Uterus (tissue), 2 donors: ENCODE results near the gene MAML2.

Experiments used
- CTCF ChIP-seq, 4 experiments: fragments of 200-600 bp in 2 of 4; fragments of 450-650 bp in 2 of 4; sonication (generic) in 2 of 4; IDR thresholded peaks; one replicate each; pipeline ENCODE4 v1.5.1; 2016 to 2019; ENCODE audit warnings: antibody characterized with exemption in 4 of 4, mild to moderate bottlenecking in 2 of 4, moderate library complexity in 1 of 4
- POLR2A ChIP-seq, 2 donors: fragments of 450-650 bp; IDR thresholded peaks; one replicate each; pipeline ENCODE4 v1.6.1; 2016; ENCODE audit warnings: antibody characterized with exemption in 2 of 2, mild to moderate bottlenecking in 1 of 2, moderate library complexity in 1 of 2

DNA sequence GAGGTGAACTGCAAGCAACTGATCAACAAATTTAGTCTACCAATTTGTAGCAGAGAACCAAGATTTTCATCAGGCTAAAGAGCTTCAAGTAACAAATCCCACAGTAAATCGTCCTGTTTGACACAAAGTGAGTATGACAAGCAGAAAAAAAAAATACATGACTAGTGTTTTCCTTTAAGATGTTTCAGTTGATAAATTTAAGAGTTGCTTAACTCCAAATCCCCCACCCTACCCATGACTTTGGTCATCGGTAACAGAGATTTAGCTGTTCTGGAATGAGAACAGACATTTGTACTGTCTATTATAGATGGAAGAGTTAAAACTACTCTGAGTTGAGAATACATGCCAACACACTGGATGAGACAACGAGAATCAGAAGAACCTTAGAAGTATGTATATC is 254.1 kb downstream of the MAML2 start:
- TF ChIP-seq CTCF (IDR thresholded peaks at IDR 0.05): no peak
- no peak for TF ChIP-seq POLR2A (IDR thresholded peaks at IDR 0.05)
